Ecto neural progenitor cell (in vitro differentiated cells): Measurements from ENCODE around the gene MRPL21.

ENCODE experiments used
- DNase-seq: peaks from one replicate; pipeline ENCODE4 v3.0.0-alpha.2; 2018; ENCODE audit warnings: low spot score

MRPL21 gene

DNA sequence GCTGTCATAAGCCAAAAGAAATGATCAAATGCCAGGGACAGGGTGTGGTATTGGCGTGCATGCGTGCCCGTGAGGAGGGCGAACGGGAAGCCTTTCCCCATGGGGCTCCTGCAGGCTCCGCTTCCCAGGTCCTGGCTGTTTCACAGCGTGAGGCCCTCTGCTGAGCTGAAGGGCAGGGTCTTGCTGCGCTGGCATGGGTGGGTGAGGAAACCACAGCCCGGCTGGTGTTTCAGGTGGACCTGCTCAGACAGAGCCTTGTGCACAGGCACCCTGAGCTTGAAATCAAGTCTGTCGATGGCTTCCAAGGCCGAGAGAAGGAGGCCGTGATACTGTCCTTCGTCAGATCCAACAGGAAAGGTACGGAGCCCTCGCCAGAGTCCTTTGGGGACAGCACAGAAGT is 31.4 kb upstream of the MRPL21 start:
- no peak for DNase-seq

DNA sequence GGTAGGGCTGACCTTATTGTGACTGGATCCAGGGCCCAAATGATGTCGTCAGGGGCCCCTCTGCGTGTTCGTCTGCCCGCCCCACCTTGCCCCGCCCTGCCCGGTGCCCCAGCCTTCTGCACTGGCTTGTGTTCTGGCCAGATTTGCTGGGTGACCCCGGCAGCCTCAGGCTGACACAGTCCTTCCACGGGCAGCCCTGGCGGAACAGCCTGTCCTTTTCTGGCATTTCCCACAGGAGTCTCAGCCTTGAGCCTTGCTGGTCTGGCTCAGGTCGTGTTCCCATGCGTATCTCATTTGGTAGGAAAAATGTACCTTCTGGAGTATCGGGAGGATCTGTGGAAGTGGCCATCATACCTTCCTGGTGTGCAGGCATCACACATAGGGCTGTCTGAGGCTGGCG is 31.0 kb upstream of the MRPL21 start:
- DNase-seq, result no peak

- no peak for DNase-seq
These were observed 30.7 kb upstream of the MRPL21 start for GRCh38 chr11:68934321-68934645.

DNA sequence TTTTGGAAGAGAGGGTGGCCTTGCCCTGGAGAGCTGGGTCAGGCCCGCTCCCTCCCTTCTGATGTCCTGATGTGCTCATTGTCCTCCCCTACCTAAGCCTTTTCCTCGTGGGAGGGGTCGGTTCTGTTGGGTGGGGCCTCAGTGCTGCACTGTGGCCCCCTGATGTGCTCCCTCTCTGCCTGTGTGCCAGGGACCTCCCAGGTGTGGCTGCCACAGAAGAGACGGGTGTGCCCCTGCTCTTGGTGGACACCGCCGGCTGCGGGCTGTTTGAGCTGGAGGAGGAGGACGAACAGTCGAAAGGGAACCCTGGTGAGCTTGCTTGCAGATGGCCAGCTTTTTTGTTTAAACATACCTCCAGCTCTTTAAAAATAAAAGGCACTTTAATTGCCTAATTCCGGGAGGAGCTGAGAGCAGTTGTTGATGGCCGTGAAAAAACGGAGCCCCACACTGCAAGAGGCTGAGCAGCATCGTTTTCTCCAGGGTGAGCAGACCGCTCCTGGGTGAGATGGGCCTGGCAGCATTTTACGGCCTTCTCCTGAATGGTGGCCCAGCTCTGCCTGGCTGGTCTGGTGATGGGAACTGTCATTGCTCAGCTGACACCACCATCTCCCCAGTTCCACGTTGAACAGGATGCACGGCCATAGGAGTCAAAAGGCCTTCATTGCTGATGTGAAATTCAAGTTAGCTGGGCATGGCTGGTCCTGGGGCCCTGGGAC is 30.1 kb upstream of the MRPL21 start:
- no peak for DNase-seq

- DNase-seq, result no peak
These were observed 29.4 kb upstream of the MRPL21 start for GRCh38 chr11:68932933-68933577.

- no peak for DNase-seq
These were observed 28.7 kb upstream of the MRPL21 start for GRCh38 chr11:68932358-68932757.

DNA sequence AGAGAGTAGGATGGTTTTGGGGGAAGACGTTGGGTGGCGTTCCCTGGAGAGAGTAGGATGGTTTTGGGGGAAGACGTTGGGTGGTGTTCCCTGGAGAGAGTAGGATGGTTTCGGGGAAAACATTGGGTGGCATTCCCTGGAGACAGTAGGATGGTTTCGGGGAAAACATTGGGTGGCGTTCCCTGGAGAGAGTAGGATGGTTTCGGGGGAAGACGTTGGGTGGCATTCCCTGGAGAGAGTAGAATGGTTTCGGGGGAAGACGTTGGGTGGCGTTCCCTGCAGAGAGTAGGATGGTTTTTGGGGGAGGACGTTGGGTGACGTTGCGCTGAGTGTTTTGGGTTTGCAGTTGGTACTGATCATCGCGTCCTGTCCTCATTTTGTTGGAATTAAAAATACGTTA is 28.3 kb upstream of the MRPL21 start:
- DNase-seq, result no peak

DNA sequence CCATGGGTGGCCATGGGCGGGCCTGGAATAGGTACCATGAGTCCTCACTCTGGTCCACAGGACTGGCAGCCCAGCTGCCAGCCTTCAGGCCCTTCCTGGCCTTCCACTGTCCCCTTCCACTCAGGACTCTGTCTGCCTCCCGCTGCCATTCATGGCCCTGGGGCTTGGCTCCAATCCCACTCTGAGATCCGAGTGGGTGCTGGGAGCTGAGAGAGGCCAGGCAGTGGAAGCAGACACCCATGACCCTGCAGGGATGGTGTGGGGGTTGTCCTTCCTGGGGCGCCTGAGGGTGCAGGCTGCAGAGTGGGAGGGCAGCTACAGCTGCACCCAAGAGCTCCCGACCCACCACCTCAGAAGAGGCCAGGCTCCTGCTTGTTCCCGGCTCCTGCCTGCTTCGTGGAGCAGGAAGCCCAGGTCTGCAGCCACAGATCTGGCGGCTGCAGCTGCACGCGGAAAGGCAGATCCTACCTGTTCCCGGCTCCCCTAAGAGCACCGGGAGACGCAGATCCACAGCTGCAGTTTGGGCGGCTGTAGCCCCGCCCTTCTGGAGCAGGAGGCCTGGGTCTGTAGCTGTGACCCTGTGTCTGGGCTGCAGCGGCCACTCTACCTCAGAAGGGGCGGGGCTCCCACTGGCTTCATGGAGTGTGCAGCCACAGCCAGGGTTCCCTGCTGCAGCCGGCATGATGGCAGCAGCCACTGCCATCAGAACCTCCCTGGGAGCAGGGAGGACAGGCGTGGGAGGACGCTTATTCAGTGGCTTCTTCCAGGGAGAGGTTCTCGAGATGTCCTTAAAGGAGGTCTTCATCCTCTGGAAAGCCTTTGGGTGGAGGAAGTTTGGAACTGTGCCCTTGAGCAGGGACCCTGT is 27.6 kb upstream of the MRPL21 start:
- DNase-seq, result no peak

GRCh38 chr11:68929706-68930570 is 26.3 kb upstream of the MRPL21 start:
- no peak for DNase-seq

DNA sequence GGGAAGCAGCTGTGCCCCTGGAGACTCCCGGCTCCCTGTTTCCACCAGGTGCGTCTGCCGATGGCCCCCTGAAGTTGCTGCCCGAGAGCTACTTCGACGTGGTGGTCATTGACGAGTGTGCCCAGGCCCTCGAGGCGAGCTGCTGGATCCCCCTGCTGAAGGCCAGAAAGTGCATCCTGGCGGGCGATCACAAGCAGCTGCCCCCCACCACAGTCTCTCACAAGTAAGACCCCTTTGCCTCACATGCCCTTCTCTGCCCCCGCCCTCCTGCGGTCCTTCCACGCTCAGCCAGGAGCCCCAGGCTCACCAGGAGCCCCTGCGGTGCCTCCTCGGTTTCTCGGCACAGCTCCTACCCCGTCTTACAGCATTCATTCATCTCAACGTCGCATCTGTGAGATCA is 25.5 kb upstream of the MRPL21 start:
- DNase-seq, result no peak

- DNase-seq, result no peak
These were observed 24.7 kb upstream of the MRPL21 start for GRCh38 chr11:68928136-68928880.

GRCh38 chr11:68927280-68928135 is 23.9 kb upstream of the MRPL21 start:
- no peak for DNase-seq

DNA sequence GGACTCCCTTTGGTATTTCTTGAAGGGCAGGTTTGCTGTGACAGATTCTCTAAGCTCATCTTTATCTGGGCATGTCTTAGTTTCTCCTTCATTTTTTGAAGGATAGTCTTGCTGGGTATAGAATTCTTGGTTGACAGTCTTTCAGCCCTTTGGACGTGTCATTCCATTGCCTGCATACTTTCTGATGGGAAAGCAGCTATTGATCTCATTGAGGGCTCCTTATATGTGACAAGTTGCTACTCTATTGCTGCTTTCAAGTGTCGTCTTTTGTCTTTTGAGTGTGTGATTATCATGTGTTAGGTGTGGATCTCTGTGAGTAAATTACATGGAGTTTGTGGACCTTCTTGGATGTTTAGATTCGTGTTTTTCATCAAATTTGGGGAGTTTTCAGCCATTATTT is 22.0 kb upstream of the MRPL21 start:
- DNase-seq, result no peak

DNA sequence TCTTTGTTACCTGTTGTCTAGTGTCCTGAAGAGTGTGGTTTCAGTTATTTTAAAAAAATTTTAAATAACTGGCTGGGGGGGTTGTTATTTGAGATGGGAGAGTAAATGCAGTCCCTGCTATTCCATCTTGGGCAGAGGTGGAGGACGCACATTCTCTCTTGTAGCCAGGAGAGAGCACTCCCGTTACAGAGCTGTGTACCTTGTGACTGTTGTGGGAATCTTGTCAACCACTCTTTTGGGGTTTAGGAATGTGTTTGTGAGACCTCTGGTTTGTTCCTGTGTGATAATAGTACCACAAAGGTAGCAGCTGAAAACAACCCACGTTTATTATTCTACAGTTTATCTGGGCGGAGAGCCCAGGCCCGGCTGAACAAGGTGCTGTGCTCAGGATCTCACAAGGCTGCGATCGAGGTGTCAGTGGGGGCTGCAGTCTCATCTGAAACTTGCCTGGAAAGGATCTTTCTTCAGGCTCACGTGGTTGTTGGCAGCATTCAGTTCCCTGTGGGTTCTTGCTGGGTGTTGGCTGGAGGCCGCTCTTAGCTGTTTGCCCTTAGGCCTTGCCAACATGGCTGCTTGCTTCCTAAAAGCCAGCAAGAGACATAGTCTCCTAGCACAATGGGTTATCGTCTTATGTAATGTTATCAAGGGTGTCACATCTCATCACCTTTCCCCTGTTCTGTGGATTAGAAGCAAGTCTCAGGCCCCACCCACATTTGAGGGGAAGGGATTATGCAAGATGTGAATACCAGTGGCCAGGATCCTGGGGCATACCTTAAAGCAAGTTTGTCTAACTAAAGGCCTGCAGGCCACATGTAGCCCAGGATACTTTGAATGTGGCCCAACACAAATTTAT is 20.7 kb upstream of the MRPL21 start:
- DNase-seq, result no peak

DNA sequence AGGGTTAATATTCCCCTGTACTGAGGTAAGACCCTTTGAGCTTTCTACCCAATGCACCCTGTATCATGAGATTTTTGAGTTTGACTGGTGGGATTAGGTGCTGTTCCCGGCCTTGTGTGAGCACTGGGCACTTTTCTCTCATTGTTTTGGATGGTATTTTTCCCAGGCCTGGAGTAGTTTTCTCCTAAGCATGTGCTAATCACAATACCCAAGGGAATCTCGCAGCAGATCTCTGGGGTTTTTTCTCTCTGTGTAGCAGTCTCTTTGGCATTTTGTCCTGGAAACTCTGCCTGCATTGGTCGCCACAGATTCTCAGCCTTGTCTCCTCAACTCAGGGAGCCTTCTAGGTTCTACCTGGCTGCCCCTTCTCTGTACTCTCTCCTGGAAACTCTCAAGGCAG is 20.0 kb upstream of the MRPL21 start:
- DNase-seq, result no peak

GRCh38 chr11:68916439-68916838 is 12.8 kb upstream of the MRPL21 start:
- DNase-seq, result no peak

GRCh38 chr11:68914761-68915160 is 11.1 kb upstream of the MRPL21 start:
- DNase-seq, result no peak

DNA sequence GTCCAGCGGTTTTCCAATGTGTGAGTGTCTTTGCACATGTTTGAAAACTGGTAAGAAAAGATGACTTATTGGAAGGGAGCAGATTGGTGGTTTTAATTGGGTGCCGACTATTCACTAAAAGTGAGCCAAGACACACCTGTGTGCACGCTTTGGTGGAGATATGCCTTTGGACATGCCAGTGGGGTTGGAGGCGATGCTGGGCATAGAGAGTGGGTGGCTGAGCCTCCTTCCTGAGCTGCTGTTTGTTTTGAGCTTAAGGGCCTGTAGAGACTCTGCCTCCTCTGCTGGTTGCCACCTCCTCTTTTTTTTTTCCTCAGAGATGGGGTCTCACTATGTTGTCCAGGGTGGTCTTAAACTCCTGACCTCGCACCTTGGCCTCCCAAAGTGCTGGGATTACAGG is 9.6 kb upstream of the MRPL21 start:
- DNase-seq, result no peak

GRCh38 chr11:68912254-68912653 is 8.6 kb upstream of the MRPL21 start:
- no peak for DNase-seq

DNA sequence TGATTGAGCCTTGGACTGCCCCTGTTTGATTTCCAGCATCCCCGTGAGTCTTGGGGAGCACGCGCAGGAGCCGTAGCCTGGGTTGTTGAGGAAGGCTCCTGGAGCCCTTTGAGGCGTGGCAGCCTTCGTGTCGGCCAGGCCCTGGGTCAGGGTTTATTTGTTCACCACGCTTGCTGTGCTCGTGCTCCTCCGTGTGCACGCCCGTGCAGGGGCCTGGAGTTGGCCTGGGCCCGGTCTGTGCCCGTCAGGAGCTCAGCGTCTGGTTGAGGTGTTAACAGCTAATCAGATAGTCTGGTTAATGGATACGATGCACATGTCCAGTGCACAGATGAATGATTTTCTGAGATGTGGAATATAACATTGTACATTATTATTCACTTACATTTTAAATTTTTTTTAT is 8.1 kb upstream of the MRPL21 start:
- no peak for DNase-seq
